ENCODE measurements around the gene CST4.
"Not testable (repeated sequence)": the region's sequence is repeated elsewhere in the genome, so short reads cannot be mapped to it uniquely, and the experiment has no call there.

The CST4 gene

GRCh38 chr20:23688684-23689398, at the start of gene CST4:
CST4 (minus strand) TSS chr20:23689038; CDS start chr20:23688969, 69 bp downstream.
- not testable (repeated sequence) for DNase-seq

DNA sequence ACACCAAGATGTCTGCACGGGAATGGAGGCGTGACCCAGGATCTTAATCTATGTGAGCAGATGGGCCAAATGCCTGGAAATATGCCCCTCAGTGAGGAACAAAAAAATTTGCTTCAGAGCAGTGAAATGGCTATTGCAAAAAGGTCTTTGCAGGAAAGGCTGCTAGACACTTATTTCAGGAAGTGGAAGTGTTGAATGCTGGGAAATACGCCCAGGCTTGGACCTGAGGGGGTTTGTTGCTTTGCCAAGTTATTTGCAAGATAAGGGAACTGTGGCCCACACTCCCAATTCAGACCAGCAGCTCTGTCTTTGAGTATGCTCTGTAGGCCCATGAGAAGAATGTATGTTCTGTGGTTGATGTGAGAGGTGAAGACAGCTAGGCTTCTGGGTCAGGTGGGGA, 46.6 kb upstream of the CST4 start:
- DNase-seq: not testable (repeated sequence)

GRCh38 chr20:23734949-23735348, 46.1 kb upstream of the CST4 start:
- not testable (repeated sequence) for DNase-seq

DNA sequence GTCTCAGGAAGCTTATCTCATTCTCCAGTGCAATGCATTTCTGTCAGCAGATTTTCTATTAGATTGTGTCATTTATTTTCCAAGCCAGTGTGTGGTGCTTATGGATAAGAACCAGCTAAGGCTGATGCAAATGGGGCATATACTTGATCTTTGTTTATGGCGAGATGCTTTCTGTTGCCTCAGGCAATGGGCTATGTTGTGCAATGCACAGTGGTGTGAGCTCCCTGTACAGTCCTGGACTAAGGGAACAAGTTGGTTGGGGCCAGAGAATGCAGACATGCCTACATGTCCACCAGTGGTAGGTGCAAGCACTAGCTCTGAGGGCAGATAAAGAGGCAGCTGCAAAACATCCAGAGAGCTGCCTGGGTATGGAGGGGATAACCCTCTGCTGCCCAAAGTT, 45.6 kb upstream of the CST4 start:
- not testable (repeated sequence) for DNase-seq

- no peak for DNase-seq
These were observed 38.2 kb upstream of the CST4 start for GRCh38 chr20:23727016-23727415.

DNA sequence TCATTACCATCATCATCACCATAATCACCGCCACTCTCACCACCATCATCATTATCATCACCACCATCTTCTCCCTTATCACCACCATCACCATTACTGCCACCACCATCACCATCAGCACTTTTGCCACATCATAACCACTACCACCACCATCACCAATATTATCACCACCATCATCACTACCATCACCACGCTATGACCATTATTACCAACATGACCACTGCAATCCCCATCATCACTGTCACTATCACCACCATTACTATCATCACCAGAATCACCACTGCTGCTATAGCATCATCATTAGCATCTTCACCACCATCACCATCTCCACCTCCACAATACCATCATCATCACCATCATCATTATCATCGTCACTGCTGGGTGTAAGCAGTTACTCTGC, 36.3 kb upstream of the CST4 start:
- DNase-seq: no peak

DNA sequence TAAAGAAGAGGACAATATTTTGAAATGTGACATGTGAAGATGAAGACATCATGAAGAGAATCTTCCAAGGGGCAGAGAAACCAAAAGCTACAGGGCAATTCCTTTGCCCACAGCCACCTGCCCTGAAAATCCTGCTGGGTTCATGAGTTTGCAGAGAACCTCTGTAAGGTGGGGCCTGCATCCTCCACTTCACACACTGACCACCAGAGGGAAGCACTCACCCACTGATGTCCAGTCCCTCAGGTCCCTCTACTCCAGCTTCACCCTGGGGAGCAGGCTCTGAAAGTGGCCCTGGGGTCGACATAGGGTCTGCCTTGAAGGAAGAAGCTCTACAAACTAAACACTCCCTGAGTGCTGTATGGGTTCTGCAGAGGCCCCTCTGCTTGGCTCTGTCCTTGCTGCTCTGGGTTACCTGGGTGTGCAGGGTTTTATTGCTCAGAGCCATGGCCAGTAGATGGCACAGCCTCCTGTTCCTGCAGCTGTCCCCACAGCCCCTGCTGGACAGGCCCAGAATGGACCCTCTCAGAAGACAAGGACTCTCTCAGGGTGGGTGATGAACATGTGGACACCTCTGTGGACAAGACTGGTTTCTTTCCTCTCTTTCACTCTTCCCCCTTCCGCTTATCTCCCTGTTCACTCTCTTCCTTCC, 34.9 kb upstream of the CST4 start:
- DNase-seq: peak in 1 of 14 donors; percentile 4

DNA sequence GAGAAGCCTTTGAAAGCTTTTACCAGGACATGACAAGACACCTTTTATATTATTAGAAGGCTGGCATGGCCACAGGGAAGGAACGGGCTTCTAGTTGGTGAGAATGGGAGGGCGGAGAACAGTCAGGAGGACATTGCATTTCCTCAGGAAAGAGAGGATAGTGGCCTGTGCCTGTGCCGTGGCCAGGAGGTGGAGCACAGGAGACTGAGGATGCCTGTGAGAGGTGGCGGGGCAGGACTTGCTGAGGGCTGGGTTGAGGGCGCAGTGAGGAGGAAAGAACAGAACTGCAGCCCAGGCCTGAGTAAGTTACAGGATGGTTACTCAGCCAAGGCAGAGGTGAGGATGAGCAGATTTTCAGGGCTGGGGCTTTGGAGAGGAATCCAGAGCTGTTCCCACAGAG, 34.0 kb upstream of the CST4 start:
- not testable (repeated sequence) for DNase-seq

DNA sequence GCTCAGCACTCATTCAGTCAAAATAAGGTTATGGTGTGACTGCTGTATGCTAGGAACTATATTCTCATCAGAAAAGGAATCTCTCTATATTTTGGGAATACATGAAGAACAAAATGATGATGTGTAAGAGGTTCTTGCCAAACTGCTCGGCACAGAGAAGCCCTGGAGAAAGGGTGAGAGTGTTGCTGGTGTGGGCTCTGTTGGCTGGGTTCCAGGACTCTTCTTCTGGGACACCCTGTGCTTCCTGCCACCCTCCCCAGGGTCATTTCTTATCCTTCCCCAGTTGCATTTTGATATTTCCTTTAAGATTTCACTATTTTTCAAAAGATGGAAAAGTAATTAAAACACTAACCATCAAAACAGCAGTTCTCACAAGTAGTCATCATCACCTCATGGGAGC, 33.1 kb upstream of the CST4 start:
- DNase-seq: no peak

- not testable (repeated sequence) for DNase-seq
These were observed 30.5 kb upstream of the CST4 start for GRCh38 chr20:23719351-23719750.

GRCh38 chr20:23711778-23712177, 22.9 kb upstream of the CST4 start:
- not testable (repeated sequence) for DNase-seq

DNA sequence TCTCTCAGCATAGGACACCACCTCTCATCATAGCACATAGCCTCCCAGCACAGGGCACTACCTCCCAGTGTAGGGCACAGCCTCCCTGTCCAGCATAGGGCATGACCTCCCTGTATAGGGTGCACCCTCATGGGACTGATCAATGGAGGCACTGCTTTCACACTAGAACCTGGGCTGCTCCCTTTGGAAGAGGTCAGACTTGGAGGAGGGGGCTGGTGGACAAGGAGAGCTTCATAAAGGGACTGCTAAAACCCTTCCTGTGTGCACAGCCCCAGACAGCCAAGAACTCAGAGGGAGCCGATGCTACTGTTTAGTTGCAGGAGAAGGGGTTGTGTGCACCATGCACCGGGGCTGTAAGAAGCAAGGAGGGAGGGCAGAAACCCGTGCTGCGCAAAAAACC, 21.9 kb upstream of the CST4 start:
- DNase-seq: no peak

DNA sequence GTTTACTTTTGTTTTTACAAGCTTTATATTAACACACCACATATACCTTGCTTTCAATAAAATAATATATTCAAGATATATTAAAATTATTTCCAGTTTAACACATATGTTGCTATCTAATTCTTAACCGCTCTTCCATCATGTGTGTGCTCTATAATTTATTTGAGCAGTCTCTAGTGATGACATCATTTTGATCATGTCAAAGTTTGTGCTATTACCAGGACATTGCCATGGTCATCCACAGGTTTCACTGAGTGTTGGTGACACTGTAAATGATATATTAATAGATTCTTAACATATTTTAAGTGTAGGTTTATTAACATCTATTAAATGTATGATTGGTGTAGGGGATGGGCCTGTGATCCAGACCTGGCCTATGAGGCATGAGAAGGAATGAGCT, 17.1 kb upstream of the CST4 start:
- no peak for DNase-seq

GRCh38 chr20:23702021-23702420, 13.2 kb upstream of the CST4 start:
- DNase-seq: no peak

DNA sequence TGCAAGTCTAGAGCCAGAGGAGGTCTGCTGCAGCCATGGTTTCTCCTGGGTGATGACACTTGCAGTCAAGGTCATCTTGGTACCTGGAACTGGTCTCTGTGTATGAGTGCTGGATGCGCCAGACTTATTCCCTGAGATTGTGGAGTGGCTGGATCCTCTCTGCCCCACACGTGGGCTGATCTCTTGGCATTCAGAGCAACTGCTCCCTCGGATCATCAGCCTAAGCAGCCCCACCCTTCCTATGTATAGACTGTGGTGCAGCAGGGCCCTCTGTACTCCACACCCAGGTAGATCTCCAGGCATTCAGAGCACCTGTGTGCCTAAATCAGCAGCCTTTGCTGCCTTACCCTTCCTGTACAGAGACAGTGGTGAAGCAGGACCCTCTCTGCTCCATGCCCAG, 12.1 kb upstream of the CST4 start:
- DNase-seq: no peak

GRCh38 chr20:23697947-23698346, 9.1 kb upstream of the CST4 start:
- DNase-seq: no peak

- DNase-seq: not testable (repeated sequence)
These were observed 6.2 kb upstream of the CST4 start for GRCh38 chr20:23695068-23695395.

DNA sequence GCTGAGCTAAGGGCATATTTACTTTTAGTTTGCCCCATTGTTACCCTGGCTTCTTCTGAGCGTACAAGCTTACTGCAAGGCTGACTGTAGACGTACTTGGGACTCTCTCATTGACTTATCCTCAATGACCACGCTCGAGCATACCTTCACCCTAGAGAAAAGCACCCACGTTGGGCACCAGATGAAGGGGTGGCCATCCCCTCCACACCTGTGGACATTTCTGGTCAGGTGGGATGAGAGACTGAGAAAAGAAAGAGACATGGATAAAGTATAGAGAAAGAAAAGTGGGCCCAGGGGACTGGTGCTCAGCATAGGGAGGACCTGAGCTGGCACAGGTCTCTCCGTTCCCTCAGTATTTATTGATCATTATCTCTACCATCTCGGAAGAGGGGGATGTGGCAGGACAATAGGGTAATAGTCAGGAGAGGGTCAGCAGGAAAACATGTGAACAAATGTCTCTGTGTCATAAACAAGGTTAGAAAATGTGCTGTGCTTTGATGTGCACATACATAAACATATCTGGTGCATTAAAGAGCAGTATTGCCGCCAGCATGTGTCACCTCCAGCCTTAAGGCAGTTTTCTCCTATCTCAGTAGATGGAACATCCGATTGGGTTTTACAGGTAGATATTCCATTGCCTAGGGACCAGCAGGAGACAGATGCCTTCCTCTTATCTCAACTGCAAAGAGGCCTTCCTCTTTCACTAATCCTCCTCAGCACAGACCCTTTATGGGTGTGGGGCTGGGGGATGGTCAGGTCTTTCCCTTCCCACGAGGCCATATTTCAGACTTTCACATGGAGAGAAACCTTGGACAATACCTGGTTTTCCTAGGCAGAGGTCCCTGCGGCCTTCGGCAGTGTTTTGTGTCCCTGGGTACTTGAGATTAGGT, 5.6 kb upstream of the CST4 start:
- DNase-seq: not testable (repeated sequence)

GRCh38 chr20:23692725-23693619, 4.1 kb upstream of the CST4 start:
- not testable (repeated sequence) for DNase-seq

GRCh38 chr20:23691675-23692074, 2.8 kb upstream of the CST4 start:
- DNase-seq: no peak

GRCh38 chr20:23690581-23690980, 1.7 kb upstream of the CST4 start:
- DNase-seq: no peak

DNA sequence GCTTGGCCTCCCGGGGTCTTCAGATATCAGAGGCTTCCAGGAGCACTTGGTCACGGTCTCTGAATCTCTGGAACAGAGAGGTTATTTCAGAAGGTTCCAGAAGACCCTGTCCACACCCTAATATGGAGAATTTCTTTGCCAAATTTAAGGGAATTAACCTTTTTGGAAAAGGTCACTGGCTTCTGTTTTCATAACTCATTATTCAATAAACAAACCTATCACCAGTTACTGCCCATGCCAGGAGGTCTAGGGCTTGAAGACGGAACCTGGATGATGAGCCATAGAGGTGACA, 507 bp upstream of the CST4 start:
- no peak for DNase-seq

DNA sequence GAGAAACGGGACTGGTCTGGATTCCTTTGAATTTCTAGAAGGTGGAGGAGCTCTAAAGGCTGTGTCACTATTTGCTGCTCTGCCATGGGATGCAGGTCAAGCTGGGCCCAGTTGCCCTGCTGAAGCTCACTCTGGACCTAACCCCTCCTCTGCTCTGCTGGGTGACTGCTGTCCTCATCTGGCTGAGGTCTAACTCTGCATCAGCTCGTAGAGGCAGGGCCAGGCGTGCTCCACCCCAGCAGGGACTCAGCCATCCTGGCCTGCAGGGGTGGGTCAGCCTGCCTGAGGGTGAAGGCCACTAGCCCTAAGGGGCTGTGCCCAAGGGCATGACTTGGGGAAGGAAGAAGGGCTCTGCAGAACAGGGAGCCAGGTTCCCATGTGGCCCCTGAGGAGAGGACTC, 852 bp downstream of the CST4 start:
- no peak for DNase-seq
